Jurkat, Clone E6-1 (cell line): ENCODE data around the gene IRF2BPL.

Source experiments
- DNase-seq: peaks from one replicate; pipeline ENCODE4 v3.0.0-alpha.2; 2011; ENCODE audit warnings: low read depth, low spot score
- H3K4me3 ChIP-seq: 2 replicates; pipeline ENCODE4 v1.5.1; 2011; ENCODE audit warnings: mild to moderate bottlenecking, low read length, control low read depth, moderate library complexity

IRF2BPL gene

GRCh38 chr14:77037938-77038568 is 9.5 kb upstream of the IRF2BPL start:
- DNase-seq: peak; percentile 90
- peak overlapping the region; percentile 44 for H3K4me3 ChIP-seq

GRCh38 chr14:77037215-77037937 is 8.9 kb upstream of the IRF2BPL start:
- H3K4me3 ChIP-seq: peak overlapping the region; percentile 44

GRCh38 chr14:77036484-77037214 is 8.1 kb upstream of the IRF2BPL start:
- DNase-seq: no peak

More at GRCh38 chr14:77037215-77037937, 8.9 kb upstream of the IRF2BPL start:
- no peak for DNase-seq

GRCh38 chr14:77035267-77035666 is 6.8 kb upstream of the IRF2BPL start:
- DNase-seq: no peak
- H3K4me3 ChIP-seq: no peak overlapping the region

More at GRCh38 chr14:77036484-77037214, 8.1 kb upstream of the IRF2BPL start:
- no peak overlapping the region for H3K4me3 ChIP-seq

GRCh38 chr14:77033622-77034589 is 5.4 kb upstream of the IRF2BPL start:
- peak overlapping the region; percentile 79 for H3K4me3 ChIP-seq
- DNase-seq: no peak

- DNase-seq: peak; percentile 84
- H3K4me3 ChIP-seq: peak overlapping the region; percentile 79
Observed at GRCh38 chr14:77032844-77033621, 4.5 kb upstream of the IRF2BPL start.

GRCh38 chr14:77032491-77032843 is 4.0 kb upstream of the IRF2BPL start:
- no peak for DNase-seq
- peak overlapping the region; percentile 79 for H3K4me3 ChIP-seq

- H3K4me3 ChIP-seq: peak overlapping the region; percentile 79
- DNase-seq: no peak
Observed at GRCh38 chr14:77031759-77032490, 3.4 kb upstream of the IRF2BPL start.

- H3K4me3 ChIP-seq: peak overlapping the region; percentile 71
Observed at GRCh38 chr14:77027538-77028383, 747 bp downstream of the IRF2BPL start.

GRCh38 chr14:77026930-77027537 is 1.5 kb downstream of the IRF2BPL start:
- H3K4me3 ChIP-seq: peak overlapping the region; percentile 71
- DNase-seq: no peak

More at GRCh38 chr14:77027538-77028383, 747 bp downstream of the IRF2BPL start:
- no peak for DNase-seq

GRCh38 chr14:77026166-77026929 is 2.2 kb downstream of the IRF2BPL start:
- DNase-seq: no peak

GRCh38 chr14:77025744-77026165 is 2.8 kb downstream of the IRF2BPL start:
- DNase-seq: no peak

More at GRCh38 chr14:77026166-77026929, 2.2 kb downstream of the IRF2BPL start:
- H3K4me3 ChIP-seq: no peak overlapping the region

GRCh38 chr14:77024171-77024691 is 4.3 kb downstream of the IRF2BPL start:
- no peak overlapping the region for H3K4me3 ChIP-seq
- DNase-seq: no peak

More at GRCh38 chr14:77025744-77026165, 2.8 kb downstream of the IRF2BPL start:
- no peak overlapping the region for H3K4me3 ChIP-seq

- no peak overlapping the region for H3K4me3 ChIP-seq
- DNase-seq: no peak
Observed at GRCh38 chr14:77023001-77023996, 5.2 kb downstream of the IRF2BPL start.
